H1 (cell line): Measurements from ENCODE around the gene GRB14. TPM values are rescaled to one million over a fixed set of nuclear protein-coding genes. Genes with fewer than 3 reads are reported as not detected.

Experiments
- CTCF ChIA-PET: fragments of 300-600 bp; sonication (Branson Sonifier 250); formaldehyde crosslinking; loops from one replicate; lab custom pipeline; 2021; ENCODE audit not compliant: partially characterized antibody; lab: Charles Lee
- POLR2A ChIA-PET: fragments of 300-600 bp; sonication (Branson Sonifier 250); formaldehyde crosslinking; loops from one replicate; lab custom pipeline; 2021; ENCODE audit warnings: inconsistent platforms; ENCODE audit not compliant: partially characterized antibody; lab: Charles Lee
- DNase-seq, 2 experiments: peaks; one replicate each; pipeline versions ENCODE4 v3.0.0 to v3.0.0-alpha.2; 2010 to 2022; ENCODE audit warnings: low spot score in 2 of 2, low read depth in 1 of 2, mixed read lengths in 1 of 2
- FAIRE-seq: peaks from 2 replicates; lab custom pipeline; 2011; peaks lifted over from hg19 to GRCh38; lab: Jason Lieb, UNC
- H2AFZ ChIP-seq: 2 replicates; pipeline ENCODE4 v1.8.1; 2012; ENCODE audit warnings: low read length, inconsistent platforms
- H2AK5ac ChIP-seq: 2 replicates; pipeline ENCODE4 v1.6.1; 2013; ENCODE audit warnings: low read depth, low read length
- H2BK120ac ChIP-seq: replicated peaks from 2 replicates; pipeline ENCODE3; 2013; ENCODE audit warnings: low read depth, low read length, inconsistent platforms
- H2BK12ac ChIP-seq: 2 replicates; pipeline ENCODE4 v1.6.1; 2013; ENCODE audit warnings: low read depth, low read length
- H2BK15ac ChIP-seq: 2 replicates; pipeline ENCODE4 v1.6.1; 2013; ENCODE audit warnings: low read length
- H2BK20ac ChIP-seq: 2 replicates; pipeline ENCODE4 v1.6.1; 2013; ENCODE audit warnings: low read length
- H2BK5ac ChIP-seq: 2 replicates; pipeline ENCODE4 v1.6.1; 2013; ENCODE audit warnings: low read depth, low read length
- H3K14ac ChIP-seq: 2 replicates; pipeline ENCODE4 v1.6.1; 2013; ENCODE audit warnings: inconsistent platforms; ENCODE audit not compliant: insufficient read length
- H3K18ac ChIP-seq: 2 replicates; pipeline ENCODE4 v1.6.1; 2013; ENCODE audit warnings: low read length; ENCODE audit errors: extremely low read depth
- H3K23ac ChIP-seq: 2 replicates; pipeline ENCODE4 v1.6.1; 2013; ENCODE audit warnings: inconsistent platforms; ENCODE audit not compliant: insufficient read length
- H3K23me2 ChIP-seq: 2 replicates; pipeline ENCODE4 v1.6.1; 2013; ENCODE audit warnings: low read depth, low read length
- H3K27ac ChIP-seq: 2 replicates; pipeline ENCODE4 v1.6.1; 2011; ENCODE audit warnings: low read depth, low read length, inconsistent platforms
- H3K27me3 ChIP-seq, 4 experiments: replicated peaks in 1 of 4; 1 replicate in 1 of 4; 2 replicates in 3 of 4; pipeline versions ENCODE4 v1.6.1 to v1.8.1; 2011 to 2013; ENCODE audit warnings: low read length in 3 of 4, mild to moderate bottlenecking in 3 of 4, inconsistent platforms in 2 of 4, mixed read lengths in 2 of 4, moderate library complexity in 1 of 4; ENCODE audit not compliant: control insufficient read depth in 3 of 4, insufficient read depth in 3 of 4; ENCODE audit errors: extremely low read depth in 1 of 4
- H3K36me3 ChIP-seq, 4 experiments: 2 replicates each; pipeline versions ENCODE4 v1.6.1 to v1.8.1; 2011 to 2013; ENCODE audit warnings: mild to moderate bottlenecking in 4 of 4, low read length in 3 of 4, moderate library complexity in 2 of 4, control low read depth in 1 of 4, inconsistent platforms in 1 of 4; ENCODE audit not compliant: insufficient read depth in 4 of 4, control insufficient read depth in 2 of 4
- H3K4ac ChIP-seq: replicated peaks from 2 replicates; pipeline ENCODE3; 2013; ENCODE audit warnings: low read length, low read depth, mixed read lengths, inconsistent platforms; ENCODE audit not compliant: insufficient read length
- H3K4me1 ChIP-seq, 4 experiments: replicated peaks in 1 of 4; 1 replicate in 1 of 4; 2 replicates in 3 of 4; pipeline versions ENCODE4 v1.6.1 to v1.8.1; 2011 to 2013; ENCODE audit warnings: low read length in 3 of 4, inconsistent platforms in 2 of 4, mixed read lengths in 1 of 4; ENCODE audit not compliant: insufficient read depth in 4 of 4, control insufficient read depth in 3 of 4
- H3K4me2 ChIP-seq, 2 experiments: 2 replicates each; pipeline versions ENCODE4 v1.6.1 to v1.8.1; 2011 to 2013; ENCODE audit warnings: low read depth in 2 of 2, low read length in 2 of 2, control low read depth in 1 of 2, inconsistent platforms in 1 of 2, mild to moderate bottlenecking in 1 of 2; ENCODE audit not compliant: insufficient read depth in 1 of 2
- H3K4me3 ChIP-seq, 4 experiments: fragments of 200-600, 300-600 bp in 1 of 4; sonication (generic), shearing (Covaris generic), sonication (Bioruptor Twin) in 1 of 4; 2 replicates each; pipeline versions ENCODE4 v1.5.1 to v1.8.1; 2011 to 2016; ENCODE audit warnings: low read length in 4 of 4, low read depth in 3 of 4, control low read depth in 2 of 4, inconsistent platforms in 2 of 4, mild to moderate bottlenecking in 2 of 4, mixed read lengths in 1 of 4, moderate library complexity in 1 of 4; ENCODE audit not compliant: insufficient read depth in 2 of 4; ENCODE audit errors: extremely low read depth in 1 of 4
- H3K56ac ChIP-seq: replicated peaks from 2 replicates; pipeline ENCODE3; 2013; ENCODE audit warnings: low read depth, mild to moderate bottlenecking, mixed read lengths, low read length, inconsistent platforms; ENCODE audit not compliant: insufficient read length
- H3K79me1 ChIP-seq: 2 replicates; pipeline ENCODE4 v1.6.1; 2013; ENCODE audit warnings: low read depth, low read length, control low read depth
- H3K79me2 ChIP-seq, 2 experiments: 2 replicates each; pipeline versions ENCODE4 v1.6.1 to v1.8.1; 2012 to 2013; ENCODE audit warnings: low read length in 2 of 2, mild to moderate bottlenecking in 2 of 2, inconsistent platforms in 1 of 2; ENCODE audit not compliant: insufficient read depth in 2 of 2, control insufficient read depth in 1 of 2
- H3K9ac ChIP-seq, 4 experiments: replicated peaks in 1 of 4; 1 replicate in 1 of 4; 2 replicates in 3 of 4; pipeline versions ENCODE4 v1.6.1 to v1.8.1; 2011 to 2013; ENCODE audit warnings: low read depth in 3 of 4, low read length in 3 of 4, control low read depth in 2 of 4, mild to moderate bottlenecking in 2 of 4, moderate library complexity in 2 of 4, inconsistent platforms in 1 of 4; ENCODE audit errors: extremely low read depth in 1 of 4
- H3K9me3 ChIP-seq, 2 experiments: 2 replicates each; pipeline versions ENCODE4 v1.6.1 to v1.8.1; 2012 to 2013; ENCODE audit warnings: mild to moderate bottlenecking in 2 of 2, moderate library complexity in 2 of 2, control low read depth in 1 of 2, inconsistent platforms in 1 of 2, low read depth in 1 of 2, low read length in 1 of 2, mixed read lengths in 1 of 2; ENCODE audit not compliant: insufficient read depth in 2 of 2
- H4K20me1 ChIP-seq, 2 experiments: replicated peaks in 1 of 2; 2 replicates each; pipeline versions ENCODE3 to v1.8.1; 2011 to 2013; ENCODE audit warnings: inconsistent platforms in 2 of 2, low read length in 2 of 2, mild to moderate bottlenecking in 1 of 2; ENCODE audit not compliant: insufficient read depth in 2 of 2, control insufficient read depth in 1 of 2
- H4K5ac ChIP-seq: 2 replicates; pipeline ENCODE4 v1.6.1; 2013; ENCODE audit warnings: low read length, low read depth, mixed read lengths, inconsistent platforms; ENCODE audit not compliant: insufficient read length
- H4K8ac ChIP-seq: 2 replicates; pipeline ENCODE4 v1.8.0; 2013; ENCODE audit warnings: mild to moderate bottlenecking, moderate library complexity, low read length, inconsistent platforms; ENCODE audit not compliant: insufficient read depth; ENCODE audit errors: extremely low read depth
- H4K91ac ChIP-seq: replicated peaks from 2 replicates; pipeline ENCODE3; 2013; ENCODE audit warnings: low read length, mixed read lengths, inconsistent platforms; ENCODE audit not compliant: insufficient read length
- CBX8 ChIP-seq: fragments of 300-800, 300-1000 bp; sonication (generic); IDR thresholded peaks from 2 replicates; pipeline ENCODE4 v1.7.1; 2016; ENCODE audit warnings: low read depth, low read length, borderline replicate concordance
- CEBPB ChIP-seq: IDR thresholded peaks from 2 replicates; pipeline ENCODE4 v1.6.1; 2012; ENCODE audit warnings: low read depth, low read length
- FOSL1 ChIP-seq: IDR thresholded peaks from 2 replicates; pipeline ENCODE4 v1.6.1; 2011; ENCODE audit warnings: mild to moderate bottlenecking, low read depth, low read length, moderate library complexity; ENCODE audit not compliant: insufficient read depth
- HDAC2 ChIP-seq, 2 experiments: fragments of 300-600 bp in 1 of 2; sonication (generic) in 1 of 2; IDR thresholded peaks; 2 replicates each; pipeline ENCODE4 v1.6.1; 2011 to 2012; ENCODE audit warnings: low read depth in 2 of 2, low read length in 2 of 2, mild to moderate bottlenecking in 2 of 2, moderate library complexity in 2 of 2, borderline replicate concordance in 1 of 2, inconsistent platforms in 1 of 2
- NANOG ChIP-seq: IDR thresholded peaks from 2 replicates; pipeline ENCODE4 v1.6.1; 2011; ENCODE audit warnings: low read length, low read depth, mild to moderate bottlenecking, inconsistent platforms; ENCODE audit not compliant: insufficient read depth, poor library complexity, severe bottlenecking
- RAD21 ChIP-seq, 2 experiments: IDR thresholded peaks in 1 of 2; conservative IDR thresholded peaks in 1 of 2; 2 replicates each; pipeline ENCODE4 v1.6.1; 2011; ENCODE audit warnings: low read depth in 2 of 2, low read length in 2 of 2, improper control_type of control experiment in 1 of 2, inconsistent platforms in 1 of 2, mild to moderate bottlenecking in 1 of 2, moderate library complexity in 1 of 2
- SIN3A ChIP-seq, 2 experiments: IDR thresholded peaks in 1 of 2; conservative IDR thresholded peaks in 1 of 2; 2 replicates each; pipeline ENCODE4 v1.6.1; 2011 to 2012; ENCODE audit warnings: low read length in 2 of 2, improper control_type of control experiment in 1 of 2, low read depth in 1 of 2, mild to moderate bottlenecking in 1 of 2
- SIRT6 ChIP-seq: IDR thresholded peaks from one replicate; pipeline ENCODE4 v1.7.1; 2012; ENCODE audit warnings: low read length, inconsistent platforms
- SUZ12 ChIP-seq: fragments of 200-600 bp; sonication (generic); IDR thresholded peaks from 2 replicates; pipeline ENCODE4 v1.6.1; 2012; ENCODE audit warnings: mild to moderate bottlenecking, inconsistent platforms, low read length, moderate library complexity, mixed read lengths
- TAF1 ChIP-seq: IDR thresholded peaks from 2 replicates; pipeline ENCODE4 v1.6.1; 2011; ENCODE audit warnings: mild to moderate bottlenecking, low read depth, low read length
- TEAD4 ChIP-seq: IDR thresholded peaks from 2 replicates; pipeline ENCODE4 v1.6.1; 2012; ENCODE audit warnings: low read depth, low read length, inconsistent platforms, mixed read lengths
- WGBS, 2 experiments: shearing (Covaris generic) in 1 of 2; methylation state at CpG; one replicate each; pipeline versions ENCODE4 v1.1.6 to v1.1.7; 2013 to 2015; ENCODE audit warnings: low lambda C conversion rate in 2 of 2, mixed read lengths in 2 of 2, inconsistent platforms in 1 of 2, low coverage in 1 of 2, missing lambda C conversion rate in 1 of 2; ENCODE audit not compliant: insufficient replicate concordance in 2 of 2, insufficient coverage in 1 of 2, insufficient read length in 1 of 2; ENCODE audit errors: extremely low coverage in 1 of 2, missing lambda C conversion rate in 1 of 2; 5-methylcytosine and 5-hydroxymethylcytosine counted together
- polyA plus RNA-seq, 7 experiments: library from polyadenylated mRNA; depleted of rRNA in 3 of 7; stranded (reverse) in 5 of 7; unstranded in 2 of 7; fragments of >200 nt in 5 of 7; fragments of 200-250 nt in 2 of 7; gene quantifications; 1 replicate in 5 of 7; 2 replicates in 1 of 7; 4 replicates in 1 of 7; pipeline versions ENCODE4 v1.2.1 to v1.2.3, GENCODE V29; 2011 to 2013; ENCODE audit warnings: missing spikeins in 2 of 7, mixed read lengths in 2 of 7
- total RNA-seq: library from RNA; stranded (reverse); fragmentation: NEBNext Ultra II Directional; extraction: Animal tissue kit (Norgen Biotek cat#: 25700); gene quantifications from 2 replicates; pipeline ENCODE4 v1.2.1, GENCODE V29; 2021
- TF ChIP-seq, protein P1 (sequence below): IDR thresholded peaks from 2 replicates; pipeline ENCODE4 v1.6.1; 2012; ENCODE audit warnings: low read length, inconsistent platforms

GRB14 gene
- total and polyA plus RNA-seq, 2 of the 8 experiments (the other 6 are each of a cell fraction or from before 2014, with no cell fraction given), result 2.5 to 11.6 TPM

GRCh38 chr2:164523009-164523408, 98.3 kb downstream of the GRB14 start:
- Histone ChIP-seq H4K20me1 (no peaks in the 10 kb centered on the region), H3K4me3 (no peak overlapping the region), H3K14ac (no peak overlapping the region), H3K56ac (no peak overlapping the region), H3K9ac (no peak overlapping the region), H2BK12ac (no peak overlapping the region), H3K4me2 (no peak overlapping the region), H4K91ac (no peak overlapping the region), H3K79me1 (no peaks in the 10 kb centered on the region), H3K27me3 (no peaks in the 10 kb centered on the region), H3K4me1 (no peaks in the 10 kb centered on the region), H3K9me3 (no peaks in the 10 kb centered on the region), H3K4ac (no peak overlapping the region), H3K27ac (no peak overlapping the region), H2BK5ac (no peak overlapping the region), H3K79me2 (no peaks in the 10 kb centered on the region), H2AK5ac (no peak overlapping the region), H4K8ac (no peak overlapping the region), H3K23ac (no peak overlapping the region), H2BK15ac (no peak overlapping the region), H4K5ac (no peak overlapping the region), H2BK120ac (no peak overlapping the region), H3K23me2 (no peaks in the 10 kb centered on the region), H2BK20ac (no peak overlapping the region), H2AFZ (no peak overlapping the region), H3K18ac (no peak overlapping the region), H3K36me3 (no peaks in the 10 kb centered on the region)
- no peak for FAIRE-seq
- 85% methylated on average over 3 of the region's 3 CpGs; no CpG with 5 or more reads in 1 of the 2 experiments for WGBS, 2 experiments
- ChIA-PET CTCF (interaction anchor here (1.0 kb wide), 1 partner anchor 15 kb away, joined by 3 read pairs; no protein-coding TSS in a partner anchor), POLR2A (no interaction called here)
- DNase-seq, result no peak
- TF ChIP-seq TEAD4, result no peak
- no peak for TF ChIP-seq HDAC2 (IDR thresholded peaks at IDR 0.05; ENCODE audit: borderline replicate concordance in 1 of 2, low read depth in 2 of 2, low read length in 2 of 2)
- no peak for TF ChIP-seq SUZ12
- TF ChIP-seq, protein P1, sequence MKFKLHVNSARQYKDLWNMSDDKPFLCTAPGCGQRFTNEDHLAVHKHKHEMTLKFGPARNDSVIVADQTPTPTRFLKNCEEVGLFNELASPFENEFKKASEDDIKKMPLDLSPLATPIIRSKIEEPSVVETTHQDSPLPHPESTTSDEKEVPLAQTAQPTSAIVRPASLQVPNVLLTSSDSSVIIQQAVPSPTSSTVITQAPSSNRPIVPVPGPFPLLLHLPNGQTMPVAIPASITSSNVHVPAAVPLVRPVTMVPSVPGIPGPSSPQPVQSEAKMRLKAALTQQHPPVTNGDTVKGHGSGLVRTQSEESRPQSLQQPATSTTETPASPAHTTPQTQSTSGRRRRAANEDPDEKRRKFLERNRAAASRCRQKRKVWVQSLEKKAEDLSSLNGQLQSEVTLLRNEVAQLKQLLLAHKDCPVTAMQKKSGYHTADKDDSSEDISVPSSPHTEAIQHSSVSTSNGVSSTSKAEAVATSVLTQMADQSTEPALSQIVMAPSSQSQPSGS, result no peak
- no peak for TF ChIP-seq CBX8
- no peak for TF ChIP-seq TAF1
- no peak for TF ChIP-seq NANOG
- no peak for TF ChIP-seq FOSL1
- no peak for TF ChIP-seq CEBPB
- TF ChIP-seq RAD21 (IDR thresholded peaks at IDR 0.05 in 1 of 2, conservative IDR thresholded peaks at IDR 0.05 in 1 of 2; ENCODE audit: low read depth in 2 of 2, low read length in 2 of 2), result no peak
- no peak for TF ChIP-seq SIRT6
- TF ChIP-seq SIN3A (conservative IDR thresholded peaks at IDR 0.05 in 1 of 2, IDR thresholded peaks at IDR 0.05 in 1 of 2; ENCODE audit: low read depth in 1 of 2, low read length in 2 of 2), result no peak
